H1 (cell line): ENCODE data around the gene EPG5. TPM values are rescaled to one million over a fixed set of nuclear protein-coding genes. Genes with fewer than 3 reads are reported as not detected.
A peak's percentile ranks its signal among the peaks of the same experiment; 100 is the strongest.

Experiments
- CTCF ChIA-PET: fragments of 300-600 bp; sonication (Branson Sonifier 250); formaldehyde crosslinking; loops from one replicate; lab custom pipeline; 2021; ENCODE audit not compliant: partially characterized antibody; lab: Charles Lee
- POLR2A ChIA-PET: fragments of 300-600 bp; sonication (Branson Sonifier 250); formaldehyde crosslinking; loops from one replicate; lab custom pipeline; 2021; ENCODE audit warnings: inconsistent platforms; ENCODE audit not compliant: partially characterized antibody; lab: Charles Lee
- DNase-seq, 2 experiments: peaks; one replicate each; pipeline versions ENCODE4 v3.0.0 to v3.0.0-alpha.2; 2010 to 2022; ENCODE audit warnings: low spot score in 2 of 2, low read depth in 1 of 2, mixed read lengths in 1 of 2
- FAIRE-seq: peaks from 2 replicates; lab custom pipeline; 2011; peaks lifted over from hg19 to GRCh38; lab: Jason Lieb, UNC
- H2AFZ ChIP-seq: 2 replicates; pipeline ENCODE4 v1.8.1; 2012; ENCODE audit warnings: low read length, inconsistent platforms
- H2AK5ac ChIP-seq: 2 replicates; pipeline ENCODE4 v1.6.1; 2013; ENCODE audit warnings: low read depth, low read length
- H2BK120ac ChIP-seq: replicated peaks from 2 replicates; pipeline ENCODE3; 2013; ENCODE audit warnings: low read depth, low read length, inconsistent platforms
- H2BK12ac ChIP-seq: 2 replicates; pipeline ENCODE4 v1.6.1; 2013; ENCODE audit warnings: low read depth, low read length
- H2BK15ac ChIP-seq: 2 replicates; pipeline ENCODE4 v1.6.1; 2013; ENCODE audit warnings: low read length
- H2BK20ac ChIP-seq: 2 replicates; pipeline ENCODE4 v1.6.1; 2013; ENCODE audit warnings: low read length
- H2BK5ac ChIP-seq: 2 replicates; pipeline ENCODE4 v1.6.1; 2013; ENCODE audit warnings: low read depth, low read length
- H3K14ac ChIP-seq: 2 replicates; pipeline ENCODE4 v1.6.1; 2013; ENCODE audit warnings: inconsistent platforms; ENCODE audit not compliant: insufficient read length
- H3K18ac ChIP-seq: 2 replicates; pipeline ENCODE4 v1.6.1; 2013; ENCODE audit warnings: low read length; ENCODE audit errors: extremely low read depth
- H3K23ac ChIP-seq: 2 replicates; pipeline ENCODE4 v1.6.1; 2013; ENCODE audit warnings: inconsistent platforms; ENCODE audit not compliant: insufficient read length
- H3K23me2 ChIP-seq: 2 replicates; pipeline ENCODE4 v1.6.1; 2013; ENCODE audit warnings: low read depth, low read length
- H3K27ac ChIP-seq: 2 replicates; pipeline ENCODE4 v1.6.1; 2011; ENCODE audit warnings: low read depth, low read length, inconsistent platforms
- H3K27me3 ChIP-seq, 4 experiments: replicated peaks in 1 of 4; 1 replicate in 1 of 4; 2 replicates in 3 of 4; pipeline versions ENCODE4 v1.6.1 to v1.8.1; 2011 to 2013; ENCODE audit warnings: low read length in 3 of 4, mild to moderate bottlenecking in 3 of 4, inconsistent platforms in 2 of 4, mixed read lengths in 2 of 4, moderate library complexity in 1 of 4; ENCODE audit not compliant: control insufficient read depth in 3 of 4, insufficient read depth in 3 of 4; ENCODE audit errors: extremely low read depth in 1 of 4
- H3K36me3 ChIP-seq, 4 experiments: 2 replicates each; pipeline versions ENCODE4 v1.6.1 to v1.8.1; 2011 to 2013; ENCODE audit warnings: mild to moderate bottlenecking in 4 of 4, low read length in 3 of 4, moderate library complexity in 2 of 4, control low read depth in 1 of 4, inconsistent platforms in 1 of 4; ENCODE audit not compliant: insufficient read depth in 4 of 4, control insufficient read depth in 2 of 4
- H3K4ac ChIP-seq: replicated peaks from 2 replicates; pipeline ENCODE3; 2013; ENCODE audit warnings: low read length, low read depth, mixed read lengths, inconsistent platforms; ENCODE audit not compliant: insufficient read length
- H3K4me1 ChIP-seq, 4 experiments: replicated peaks in 1 of 4; 1 replicate in 1 of 4; 2 replicates in 3 of 4; pipeline versions ENCODE4 v1.6.1 to v1.8.1; 2011 to 2013; ENCODE audit warnings: low read length in 3 of 4, inconsistent platforms in 2 of 4, mixed read lengths in 1 of 4; ENCODE audit not compliant: insufficient read depth in 4 of 4, control insufficient read depth in 3 of 4
- H3K4me2 ChIP-seq, 2 experiments: 2 replicates each; pipeline versions ENCODE4 v1.6.1 to v1.8.1; 2011 to 2013; ENCODE audit warnings: low read depth in 2 of 2, low read length in 2 of 2, control low read depth in 1 of 2, inconsistent platforms in 1 of 2, mild to moderate bottlenecking in 1 of 2; ENCODE audit not compliant: insufficient read depth in 1 of 2
- H3K4me3 ChIP-seq, 4 experiments: fragments of 200-600, 300-600 bp in 1 of 4; sonication (generic), shearing (Covaris generic), sonication (Bioruptor Twin) in 1 of 4; 2 replicates each; pipeline versions ENCODE4 v1.5.1 to v1.8.1; 2011 to 2016; ENCODE audit warnings: low read length in 4 of 4, low read depth in 3 of 4, control low read depth in 2 of 4, inconsistent platforms in 2 of 4, mild to moderate bottlenecking in 2 of 4, mixed read lengths in 1 of 4, moderate library complexity in 1 of 4; ENCODE audit not compliant: insufficient read depth in 2 of 4; ENCODE audit errors: extremely low read depth in 1 of 4
- H3K56ac ChIP-seq: replicated peaks from 2 replicates; pipeline ENCODE3; 2013; ENCODE audit warnings: low read depth, mild to moderate bottlenecking, mixed read lengths, low read length, inconsistent platforms; ENCODE audit not compliant: insufficient read length
- H3K79me1 ChIP-seq: 2 replicates; pipeline ENCODE4 v1.6.1; 2013; ENCODE audit warnings: low read depth, low read length, control low read depth
- H3K79me2 ChIP-seq, 2 experiments: 2 replicates each; pipeline versions ENCODE4 v1.6.1 to v1.8.1; 2012 to 2013; ENCODE audit warnings: low read length in 2 of 2, mild to moderate bottlenecking in 2 of 2, inconsistent platforms in 1 of 2; ENCODE audit not compliant: insufficient read depth in 2 of 2, control insufficient read depth in 1 of 2
- H3K9ac ChIP-seq, 4 experiments: replicated peaks in 1 of 4; 1 replicate in 1 of 4; 2 replicates in 3 of 4; pipeline versions ENCODE4 v1.6.1 to v1.8.1; 2011 to 2013; ENCODE audit warnings: low read depth in 3 of 4, low read length in 3 of 4, control low read depth in 2 of 4, mild to moderate bottlenecking in 2 of 4, moderate library complexity in 2 of 4, inconsistent platforms in 1 of 4; ENCODE audit errors: extremely low read depth in 1 of 4
- H3K9me3 ChIP-seq, 2 experiments: 2 replicates each; pipeline versions ENCODE4 v1.6.1 to v1.8.1; 2012 to 2013; ENCODE audit warnings: mild to moderate bottlenecking in 2 of 2, moderate library complexity in 2 of 2, control low read depth in 1 of 2, inconsistent platforms in 1 of 2, low read depth in 1 of 2, low read length in 1 of 2, mixed read lengths in 1 of 2; ENCODE audit not compliant: insufficient read depth in 2 of 2
- H4K20me1 ChIP-seq, 2 experiments: replicated peaks in 1 of 2; 2 replicates each; pipeline versions ENCODE3 to v1.8.1; 2011 to 2013; ENCODE audit warnings: inconsistent platforms in 2 of 2, low read length in 2 of 2, mild to moderate bottlenecking in 1 of 2; ENCODE audit not compliant: insufficient read depth in 2 of 2, control insufficient read depth in 1 of 2
- H4K5ac ChIP-seq: 2 replicates; pipeline ENCODE4 v1.6.1; 2013; ENCODE audit warnings: low read length, low read depth, mixed read lengths, inconsistent platforms; ENCODE audit not compliant: insufficient read length
- H4K8ac ChIP-seq: 2 replicates; pipeline ENCODE4 v1.8.0; 2013; ENCODE audit warnings: mild to moderate bottlenecking, moderate library complexity, low read length, inconsistent platforms; ENCODE audit not compliant: insufficient read depth; ENCODE audit errors: extremely low read depth
- H4K91ac ChIP-seq: replicated peaks from 2 replicates; pipeline ENCODE3; 2013; ENCODE audit warnings: low read length, mixed read lengths, inconsistent platforms; ENCODE audit not compliant: insufficient read length
- EZH2 ChIP-seq: fragments of 200-600 bp; sonication (generic); IDR thresholded peaks from 2 replicates; pipeline ENCODE4 v1.7.1; 2012; ENCODE audit warnings: low read depth, mild to moderate bottlenecking, moderate library complexity, low read length, inconsistent platforms; ENCODE audit not compliant: severe bottlenecking
- KDM4A ChIP-seq: IDR thresholded peaks from one replicate; pipeline ENCODE4 v1.7.1; 2012; ENCODE audit warnings: low read depth, mild to moderate bottlenecking, moderate library complexity, low read length, inconsistent platforms; ENCODE audit not compliant: severe bottlenecking
- MAFK ChIP-seq: IDR thresholded peaks from 2 replicates; pipeline ENCODE4 v1.6.1; 2012; ENCODE audit warnings: low read depth, mild to moderate bottlenecking, improper control_type of control experiment, low read length
- RAD21 ChIP-seq, 2 experiments: IDR thresholded peaks in 1 of 2; conservative IDR thresholded peaks in 1 of 2; 2 replicates each; pipeline ENCODE4 v1.6.1; 2011; ENCODE audit warnings: low read depth in 2 of 2, low read length in 2 of 2, improper control_type of control experiment in 1 of 2, inconsistent platforms in 1 of 2, mild to moderate bottlenecking in 1 of 2, moderate library complexity in 1 of 2
- RNF2 ChIP-seq: fragments of 200-900, 300-1000 bp; sonication (generic); IDR thresholded peaks from 2 replicates; pipeline ENCODE4 v1.7.1; 2016; ENCODE audit warnings: borderline replicate concordance, low read depth, mild to moderate bottlenecking, antibody characterized with exemption, low read length; ENCODE audit not compliant: poor library complexity, severe bottlenecking; ENCODE audit errors: missing control alignments
- SP4 ChIP-seq: IDR thresholded peaks from 2 replicates; pipeline ENCODE4 v1.6.1; 2012; ENCODE audit warnings: low read length, inconsistent platforms
- USF2 ChIP-seq: IDR thresholded peaks from 2 replicates; pipeline ENCODE4 v1.6.1; 2011; ENCODE audit warnings: low read length, improper control_type of control experiment
- WGBS, 2 experiments: shearing (Covaris generic) in 1 of 2; methylation state at CpG; one replicate each; pipeline versions ENCODE4 v1.1.6 to v1.1.7; 2013 to 2015; ENCODE audit warnings: low lambda C conversion rate in 2 of 2, mixed read lengths in 2 of 2, inconsistent platforms in 1 of 2, low coverage in 1 of 2, missing lambda C conversion rate in 1 of 2; ENCODE audit not compliant: insufficient replicate concordance in 2 of 2, insufficient coverage in 1 of 2, insufficient read length in 1 of 2; ENCODE audit errors: extremely low coverage in 1 of 2, missing lambda C conversion rate in 1 of 2; 5-methylcytosine and 5-hydroxymethylcytosine counted together
- polyA plus RNA-seq, 7 experiments: library from polyadenylated mRNA; depleted of rRNA in 3 of 7; stranded (reverse) in 5 of 7; unstranded in 2 of 7; fragments of >200 nt in 5 of 7; fragments of 200-250 nt in 2 of 7; gene quantifications; 1 replicate in 5 of 7; 2 replicates in 1 of 7; 4 replicates in 1 of 7; pipeline versions ENCODE4 v1.2.1 to v1.2.3, GENCODE V29; 2011 to 2013; ENCODE audit warnings: missing spikeins in 2 of 7, mixed read lengths in 2 of 7
- total RNA-seq: library from RNA; stranded (reverse); fragmentation: NEBNext Ultra II Directional; extraction: Animal tissue kit (Norgen Biotek cat#: 25700); gene quantifications from 2 replicates; pipeline ENCODE4 v1.2.1, GENCODE V29; 2021
- TF ChIP-seq, protein P1 (sequence below): IDR thresholded peaks from 2 replicates; pipeline ENCODE4 v1.6.1; 2012; ENCODE audit warnings: inconsistent platforms

Gene EPG5
- total and polyA plus RNA-seq, 2 of the 8 experiments (the other 6 are each of a cell fraction or from before 2014, with no cell fraction given), result 14.1 to 18.3 TPM

GRCh38 chr18:45837283-45838070 is 129.7 kb downstream of the EPG5 start:
- H2BK120ac ChIP-seq, result peak overlapping the region; percentile 60
- no peak overlapping the region for H3K23ac ChIP-seq
- no peak overlapping the region for H3K9ac ChIP-seq
- peak overlapping the region; percentile 88; the same call in 1 of the 2 replicates for H3K18ac ChIP-seq
- no peak overlapping the region for H3K14ac ChIP-seq
- H3K4me1 ChIP-seq, result peaks cover 6 to 19% (median 10%) of the 10 kb centered on the region in 4 experiments
- no peak overlapping the region for H2AK5ac ChIP-seq
- no peaks in the 10 kb centered on the region for H3K36me3 ChIP-seq
- H2BK12ac ChIP-seq, result peak overlapping the region; percentile 84; the same call in 1 of the 2 replicates
- H2BK20ac ChIP-seq, result no peak overlapping the region
- peak overlapping the region in 2 of 4 experiments; percentile 45 to 54; a peak in 6 of 8 replicates for H3K4me3 ChIP-seq
- CTCF ChIA-PET, result interaction anchor here (0.9 to 4.4 kb wide), 11 partner anchors 7 to 174 kb away, joined by 3 to 40 read pairs (median 5); partner anchors contain the start of gene SLC14A1
- peak overlapping the region; percentile 10 for H4K5ac ChIP-seq
- H3K4me2 ChIP-seq, result peak overlapping the region; percentile 68 to 78
- FAIRE-seq (no peak), DNase-seq (peak; percentile 19 to 82)
- no peak overlapping the region for H2BK5ac ChIP-seq
- H3K4ac ChIP-seq, result peak overlapping the region; percentile 40
- H3K23me2 ChIP-seq, result peaks cover 4% of the 10 kb centered on the region; the same call in 1 of the 2 replicates
- H3K27me3 ChIP-seq, result peaks cover 8 to 32% (median 25%) of the 10 kb centered on the region in 4 experiments
- H3K79me1 ChIP-seq, result no peaks in the 10 kb centered on the region
- POLR2A ChIA-PET, result interaction anchor here (1.0 kb wide), 1 partner anchor 100 kb away, joined by 3 read pairs; no protein-coding TSS in a partner anchor
- H4K91ac ChIP-seq, result peak overlapping the region; percentile 27
- no peak overlapping the region for H3K27ac ChIP-seq
- H2AFZ ChIP-seq, result 0 out of 2 replicates have a peak overlapping the region, but pooled peaks have one; percentile 41
- no peak overlapping the region for H3K56ac ChIP-seq
- WGBS, 2 experiments, result 7% methylated on average over 65 of the region's 84 CpGs; no CpG with 5 or more reads in 1 of the 2 experiments
- peak overlapping the region; percentile 77; the same call in 1 of the 2 replicates for H4K8ac ChIP-seq
- H4K20me1 ChIP-seq, result no peaks in the 10 kb centered on the region
- H2BK15ac ChIP-seq, result no peak overlapping the region
- H3K9me3 ChIP-seq, result no peaks in the 10 kb centered on the region
- H3K79me2 ChIP-seq, result no peaks in the 10 kb centered on the region
- TF ChIP-seq, protein P1, sequence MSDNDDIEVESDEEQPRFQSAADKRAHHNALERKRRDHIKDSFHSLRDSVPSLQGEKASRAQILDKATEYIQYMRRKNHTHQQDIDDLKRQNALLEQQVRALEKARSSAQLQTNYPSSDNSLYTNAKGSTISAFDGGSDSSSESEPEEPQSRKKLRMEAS, result peak; percentile 98
- TF ChIP-seq EZH2 (peak; percentile 52), SP4 (no peak), MAFK (no peak), KDM4A (peak; percentile 84), RNF2 (peak; percentile 52), USF2 (peak; percentile 67), RAD21 (IDR thresholded peaks at IDR 0.05 in 1 of 2, conservative IDR thresholded peaks at IDR 0.05 in 1 of 2; ENCODE audit: low read depth in 2 of 2, low read length in 2 of 2) (peak; percentile 59 to 67)
